Inflammatory macrophage (primary cell): ENCODE measurements around the gene CNTN4.
"Not testable (repeated sequence)": the region's sequence is repeated elsewhere in the genome, so short reads cannot be mapped to it uniquely, and the experiment has no call there.

Experiments
- DNase-seq, 2 donors: peaks; one replicate each; pipeline ENCODE4 v3.0.0-alpha.2; 2020 to 2022

Gene CNTN4

DNA sequence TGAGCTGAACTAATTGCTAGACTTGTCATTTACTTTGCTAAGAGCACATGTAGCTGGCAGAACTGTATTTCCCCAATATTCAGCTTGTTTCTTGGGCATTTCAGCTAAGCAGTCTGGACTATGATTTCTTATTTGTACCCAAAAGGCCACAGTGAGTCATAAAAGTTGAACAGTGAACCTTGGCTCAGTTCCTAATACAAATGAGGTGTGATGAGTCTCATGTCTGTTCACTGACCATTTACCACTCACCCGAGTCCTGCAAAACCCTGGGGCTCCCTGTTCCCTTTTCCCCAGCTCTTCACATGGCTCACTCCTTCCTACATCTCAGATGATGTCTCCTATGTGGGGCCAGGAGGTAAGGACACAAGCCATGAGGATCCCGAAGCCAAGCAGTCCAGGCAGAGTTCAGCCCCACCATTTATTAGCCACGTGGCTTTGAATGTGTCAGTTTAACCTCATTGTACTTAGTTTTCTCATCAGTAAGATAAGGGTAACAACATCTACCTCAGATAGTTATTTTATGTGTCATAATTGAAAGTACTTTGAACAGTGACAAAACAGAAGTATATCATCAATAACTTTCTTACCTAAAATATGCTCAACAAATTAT is 772.2 kb downstream of the CNTN4 start:
- DNase-seq = no peak

GRCh38 chr3:2872884-2873283 is 774.2 kb downstream of the CNTN4 start:
- DNase-seq = no peak

DNA sequence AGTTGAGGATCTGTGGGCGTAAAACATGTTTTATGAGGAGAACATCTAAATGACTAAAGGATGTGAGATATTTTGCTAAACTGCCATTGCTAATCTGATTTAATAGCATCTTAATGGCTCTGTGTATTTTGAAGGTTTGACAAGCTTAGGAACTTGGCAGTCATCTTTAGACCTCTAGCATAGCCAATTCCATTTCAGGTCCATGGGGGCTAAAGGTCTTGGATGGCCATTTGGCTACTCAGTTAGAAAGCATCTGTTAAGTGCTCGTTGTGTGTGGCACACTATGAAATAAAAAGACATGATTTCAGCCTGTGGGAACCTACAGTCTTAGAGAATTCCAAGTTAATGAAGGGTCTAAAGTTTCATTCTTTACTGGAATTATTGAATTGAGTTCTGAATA is 775.3 kb downstream of the CNTN4 start:
- DNase-seq = no peak

- DNase-seq = no peak
These were observed 777.0 kb downstream of the CNTN4 start for GRCh38 chr3:2875699-2876098.

- DNase-seq = no peak
These were observed 777.7 kb downstream of the CNTN4 start for GRCh38 chr3:2876362-2876761.

DNA sequence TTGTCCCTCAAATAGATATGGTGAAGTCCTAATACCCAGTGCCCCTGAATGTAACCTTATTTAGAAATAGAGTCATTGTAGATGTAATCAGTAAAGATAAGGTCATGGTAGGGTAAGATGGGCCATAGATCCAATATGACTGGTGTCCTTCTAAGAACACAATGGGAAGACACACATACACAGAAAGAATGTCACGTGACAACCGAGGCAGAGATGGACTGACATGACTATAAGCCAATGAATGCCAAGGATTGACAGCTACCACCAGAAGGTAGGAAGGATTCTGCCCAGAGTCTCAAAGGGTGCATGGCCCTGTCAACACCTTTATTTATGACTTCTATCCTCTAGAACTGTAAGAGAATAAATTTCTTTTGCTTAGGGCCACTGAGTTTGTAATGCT is 780.4 kb downstream of the CNTN4 start:
- no peak for DNase-seq

GRCh38 chr3:2879587-2879986 is 780.9 kb downstream of the CNTN4 start:
- DNase-seq = no peak

DNA sequence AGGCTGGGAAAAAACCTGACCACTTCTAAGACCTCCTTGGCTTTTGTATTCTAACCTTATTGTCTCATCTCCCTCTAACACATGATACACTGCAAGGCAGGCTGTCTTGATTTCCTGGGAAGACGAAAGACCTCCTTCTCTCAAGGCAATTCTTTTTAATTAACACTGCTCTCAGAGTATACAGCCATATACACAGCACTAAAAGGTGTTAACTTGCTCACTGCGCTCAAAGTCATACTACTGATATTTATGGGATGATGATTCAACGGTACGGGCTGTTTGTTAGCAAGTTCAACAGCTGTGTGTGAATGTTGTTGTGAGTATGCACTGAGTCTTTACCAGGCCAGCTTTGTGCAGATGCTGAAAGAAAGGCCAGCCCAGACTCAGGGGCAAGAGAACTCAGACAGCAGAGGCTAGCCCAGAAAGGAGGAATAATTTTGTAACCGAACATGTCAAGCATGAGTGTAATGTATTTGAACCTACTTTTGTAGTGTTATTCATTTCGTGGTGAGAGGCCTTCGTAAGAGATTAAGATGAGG is 781.6 kb downstream of the CNTN4 start:
- DNase-seq = no peak

DNA sequence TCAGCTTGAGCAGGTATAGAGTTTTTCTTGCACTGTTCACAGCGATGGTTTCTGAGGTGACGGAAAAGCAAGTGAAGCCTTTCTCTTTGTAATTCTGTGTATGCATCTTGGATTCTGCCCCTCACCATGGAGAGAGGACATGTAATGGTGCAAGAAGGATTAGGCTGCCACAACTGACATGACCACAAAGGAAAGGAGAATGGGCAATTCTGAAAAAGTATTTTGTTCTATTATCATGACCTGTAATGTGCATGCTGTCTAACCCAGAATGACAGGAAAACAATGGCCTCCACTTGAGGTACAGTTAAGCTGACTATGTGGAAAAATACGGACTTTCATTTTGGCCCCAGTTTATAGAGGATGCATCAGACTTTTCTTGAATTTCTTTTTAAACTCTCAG is 784.6 kb downstream of the CNTN4 start:
- no peak for DNase-seq

DNA sequence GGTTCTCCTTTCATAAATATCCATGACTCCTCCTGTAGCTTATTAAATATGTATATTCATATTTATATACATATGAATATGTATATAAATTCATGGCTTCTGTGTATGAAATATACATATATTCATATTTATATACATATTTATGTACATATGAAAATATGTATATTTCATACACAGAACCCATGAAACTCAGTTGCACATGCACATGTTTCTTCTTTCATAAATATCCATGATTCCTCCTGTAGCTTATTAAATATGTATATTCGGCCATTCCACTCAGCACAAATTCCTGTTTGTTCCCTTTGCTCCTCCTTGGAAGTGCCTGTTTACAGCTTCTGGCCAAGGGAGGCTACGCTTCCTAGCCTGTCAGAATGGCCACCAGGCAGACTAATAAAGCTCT is 789.9 kb downstream of the CNTN4 start:
- DNase-seq = no peak

DNA sequence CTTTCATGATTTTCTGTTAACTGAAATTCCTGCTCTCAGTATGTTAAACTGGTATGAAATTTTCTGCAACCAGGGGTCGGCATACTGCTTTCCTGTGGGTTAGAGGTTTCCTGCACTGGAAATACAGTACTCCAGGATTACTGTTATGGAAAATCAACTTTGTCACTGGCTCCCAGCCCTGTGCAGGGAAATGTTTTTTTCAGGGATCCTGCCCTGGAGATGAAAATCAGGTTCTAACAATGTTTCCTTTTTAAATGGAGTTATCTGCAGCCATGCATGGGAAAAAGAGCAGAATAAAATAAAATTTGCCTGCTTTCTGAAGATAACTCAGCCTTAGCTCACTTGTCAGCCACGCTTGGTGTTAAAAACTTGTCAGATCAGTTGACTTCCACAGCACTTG is 791.1 kb downstream of the CNTN4 start:
- no peak for DNase-seq

- no peak for DNase-seq
These were observed 797.8 kb downstream of the CNTN4 start for GRCh38 chr3:2896308-2896939.

DNA sequence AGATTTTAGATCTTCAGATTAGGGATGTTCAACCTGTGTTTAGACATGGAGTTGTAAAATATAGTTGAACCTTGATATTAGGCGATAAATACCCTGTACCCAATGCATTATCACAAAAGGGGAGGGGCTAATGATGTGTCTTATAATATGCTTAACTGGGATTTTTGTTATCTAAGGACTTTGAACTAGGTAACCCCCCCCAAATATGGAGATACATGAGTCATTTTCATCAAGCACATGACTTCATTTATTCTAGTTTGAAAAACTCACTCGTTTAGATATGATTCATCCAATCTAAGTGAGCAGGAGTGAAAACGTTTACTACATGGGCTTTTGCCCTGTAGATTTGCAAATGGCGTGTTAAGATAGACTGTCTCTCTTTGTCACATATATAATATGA is 799.2 kb downstream of the CNTN4 start:
- DNase-seq = no peak

GRCh38 chr3:2898591-2899353 is 800.1 kb downstream of the CNTN4 start:
- DNase-seq = no peak

DNA sequence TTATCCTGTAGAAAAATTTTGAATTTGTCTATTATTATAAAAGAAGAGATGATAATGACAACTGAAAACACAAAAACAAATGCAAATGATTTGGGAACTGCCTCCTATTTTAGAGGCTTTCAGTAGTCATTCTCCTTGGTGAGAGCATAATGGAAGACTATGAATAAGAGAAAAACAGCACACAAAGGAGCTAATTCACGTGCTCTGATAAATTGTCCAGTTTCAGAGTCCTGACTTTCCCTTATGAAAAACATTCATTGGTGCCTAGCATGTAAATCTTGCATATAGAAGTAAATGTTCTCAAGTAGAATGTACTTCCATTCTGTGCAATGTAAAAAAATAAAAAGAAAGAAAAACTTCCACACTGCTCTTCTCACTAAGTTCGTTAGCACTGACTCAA is 805.4 kb downstream of the CNTN4 start:
- DNase-seq = no peak

DNA sequence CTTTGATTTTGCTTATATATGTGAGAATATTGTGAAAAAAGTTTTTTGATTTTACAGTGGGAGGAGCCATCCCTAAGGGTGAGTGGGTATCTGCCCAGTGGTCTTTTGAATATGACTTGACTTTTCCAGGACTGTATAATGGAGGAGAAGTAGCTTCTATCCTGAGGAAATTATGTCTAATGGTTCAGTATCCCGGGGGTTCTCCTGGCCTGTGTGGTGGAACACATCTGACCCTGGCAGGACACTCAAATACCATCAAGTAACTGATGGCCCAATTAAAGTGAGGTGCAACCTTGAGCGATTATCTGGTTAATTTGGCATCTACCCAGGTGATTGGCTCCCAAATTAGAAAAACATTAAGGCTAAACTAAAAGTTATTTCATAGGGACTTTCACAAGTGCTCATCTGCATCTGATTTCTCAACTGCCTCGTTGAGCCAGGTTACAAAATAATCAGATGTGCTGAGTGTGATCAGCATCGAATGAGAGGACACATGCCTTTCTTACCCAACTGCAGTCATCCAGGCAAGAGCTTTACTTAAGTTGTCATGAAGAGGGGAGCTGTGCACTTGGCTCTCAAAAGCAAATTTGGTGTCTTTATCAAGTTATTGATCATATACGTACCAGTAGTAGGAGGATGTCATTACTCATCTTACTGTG is 810.2 kb downstream of the CNTN4 start:
- DNase-seq = no peak

- no peak for DNase-seq
These were observed 812.3 kb downstream of the CNTN4 start for GRCh38 chr3:2910997-2911396.

DNA sequence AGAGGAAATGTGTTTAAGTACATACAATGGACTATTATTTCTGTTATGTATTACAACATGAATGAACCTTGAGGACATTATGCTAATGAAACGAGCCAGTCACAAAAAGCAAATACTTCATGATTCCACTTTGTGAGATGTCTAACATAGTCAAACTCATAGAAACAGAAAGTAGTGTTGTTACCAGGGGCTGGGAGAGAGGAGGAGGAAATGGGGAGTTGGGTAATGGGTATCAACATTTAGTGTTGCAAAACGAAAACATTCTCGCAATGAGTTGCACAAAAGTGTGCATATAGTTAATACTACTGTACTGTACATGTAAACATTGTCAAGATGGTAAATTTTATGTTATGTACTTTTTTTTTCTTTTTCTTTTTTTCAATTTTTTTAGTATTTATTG is 817.2 kb downstream of the CNTN4 start:
- DNase-seq = no peak

DNA sequence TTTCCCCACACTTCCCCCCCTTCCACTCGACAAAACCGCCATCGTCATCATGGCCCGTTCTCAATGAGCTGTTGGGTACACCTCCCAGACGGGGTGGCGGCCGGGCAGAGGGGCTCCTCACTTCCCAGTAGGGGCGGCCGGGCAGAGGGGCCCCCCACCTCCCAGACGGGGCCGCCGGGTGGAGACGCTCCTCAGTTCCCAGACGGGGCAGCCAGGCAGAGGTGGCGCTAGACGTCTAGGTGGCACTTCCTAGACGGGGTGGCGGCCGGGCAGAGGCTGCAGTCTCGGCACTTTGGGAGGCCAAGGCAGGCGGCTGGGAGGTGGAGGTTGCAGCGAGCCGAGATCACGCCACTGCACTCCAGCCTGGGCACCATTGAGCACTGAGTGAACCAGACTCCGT is 818.0 kb downstream of the CNTN4 start:
- DNase-seq = not testable (repeated sequence)

DNA sequence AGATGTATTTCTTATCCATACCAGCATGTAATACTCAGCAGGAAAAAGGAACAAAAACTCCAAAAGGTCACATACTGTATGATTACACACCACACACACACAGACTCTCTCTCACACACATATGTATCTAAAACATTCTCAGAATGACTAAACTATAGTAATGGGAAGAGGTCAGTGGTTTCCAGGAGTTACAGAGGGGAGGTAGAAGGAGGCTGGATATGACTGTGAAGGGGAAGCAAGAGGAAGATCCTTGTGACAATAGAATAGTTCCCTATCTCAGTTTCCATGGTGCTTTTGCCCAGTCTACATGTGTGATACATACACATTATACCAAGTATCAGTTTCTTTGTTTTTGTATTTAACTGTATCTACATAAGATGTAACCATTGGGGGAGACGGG is 821.4 kb downstream of the CNTN4 start:
- no peak for DNase-seq

DNA sequence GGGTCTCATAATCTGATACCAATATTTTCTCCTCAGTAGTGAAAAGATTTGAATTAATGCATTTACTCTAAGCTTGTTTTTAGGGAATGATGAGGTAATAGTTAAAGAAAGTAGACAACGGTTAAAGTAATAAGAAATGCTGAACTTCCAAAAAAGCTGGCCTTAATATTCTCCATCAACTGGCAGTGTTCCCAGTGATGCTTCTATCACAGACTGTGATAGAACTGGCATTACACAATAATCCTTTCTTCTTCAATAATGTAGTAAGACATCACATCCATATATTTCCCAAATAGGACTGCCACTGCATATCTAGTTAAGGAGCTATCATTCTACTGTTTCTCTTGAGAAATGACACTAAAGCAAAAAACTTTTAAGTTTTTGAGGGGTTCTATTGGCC is 822.8 kb downstream of the CNTN4 start:
- DNase-seq = no peak

GRCh38 chr3:2921903-2922302 is 823.2 kb downstream of the CNTN4 start:
- no peak for DNase-seq

GRCh38 chr3:2923390-2923789 is 824.7 kb downstream of the CNTN4 start:
- DNase-seq = no peak
